Choroid plexus epithelial cell (primary cell): ENCODE measurements around the gene KIRREL1.
A peak's percentile ranks its signal among the peaks of the same experiment; 100 is the strongest.
"Not testable (repeated sequence)": the region's sequence is repeated elsewhere in the genome, so short reads cannot be mapped to it uniquely, and the experiment has no call there.

ENCODE experiments used
- DNase-seq: peaks from one replicate; pipeline ENCODE4 v3.0.0-alpha.2; 2010; ENCODE audit warnings: low read depth
- H3K4me3 ChIP-seq: 2 replicates; pipeline ENCODE4 v1.5.1; 2011; ENCODE audit warnings: low read depth, mild to moderate bottlenecking, control low read depth, low read length, moderate library complexity
- CTCF ChIP-seq: conservative IDR thresholded peaks from 2 replicates; pipeline ENCODE4 v1.5.1; 2011; ENCODE audit warnings: low read depth, mild to moderate bottlenecking, control low read depth, inconsistent platforms, low read length, moderate library complexity

The KIRREL1 gene

GRCh38 chr1:158126425-158126824 is 133.0 kb downstream of the KIRREL1 start:
- no peak for DNase-seq
- no peak overlapping the region for H3K4me3 ChIP-seq
- no peak for TF ChIP-seq CTCF

GRCh38 chr1:158128531-158128930 is 135.1 kb downstream of the KIRREL1 start:
- H3K4me3 ChIP-seq, DNase-seq: not testable (repeated sequence)

- DNase-seq: no peak
- TF ChIP-seq CTCF: no peak
- H3K4me3 ChIP-seq: no peak overlapping the region
These were observed 137.8 kb downstream of the KIRREL1 start for GRCh38 chr1:158131217-158131616.

GRCh38 chr1:158140764-158141192 is 147.3 kb downstream of the KIRREL1 start:
- H3K4me3 ChIP-seq: no peak overlapping the region
- TF ChIP-seq CTCF: no peak
- peak; percentile 44 for DNase-seq

- no peak overlapping the region for H3K4me3 ChIP-seq
- TF ChIP-seq CTCF: no peak
- peak; percentile 44 for DNase-seq
These were observed 151.8 kb downstream of the KIRREL1 start for GRCh38 chr1:158145173-158145719.

- no peak overlapping the region for H3K4me3 ChIP-seq
- peak; percentile 63 for DNase-seq
- no peak for TF ChIP-seq CTCF
These were observed 152.7 kb downstream of the KIRREL1 start for GRCh38 chr1:158146165-158146564.

GRCh38 chr1:158146739-158147138 is 153.3 kb downstream of the KIRREL1 start:
- no peak for TF ChIP-seq CTCF
- no peak for DNase-seq
- no peak overlapping the region for H3K4me3 ChIP-seq
